GM23338 (cell line): Measurements from ENCODE around the gene TMEM163. TPM values are rescaled to one million over a fixed set of nuclear protein-coding genes. Genes with fewer than 3 reads are reported as not detected.

ENCODE experiments used
- ATAC-seq: fragments of 200-7000 bp; cut with Tn5 transposase; 3 replicates; pipeline ENCODE4 v1.9.1; 2020
- DNase-seq: peaks from one replicate; pipeline ENCODE4 v3.0.0-alpha.2; 2015; ENCODE audit warnings: low spot score
- H2AFZ ChIP-seq: fragments of 200-600 bp; sonication (generic); 2 replicates; pipeline ENCODE4 v1.8.0; 2016; ENCODE audit warnings: antibody characterized with exemption, mild to moderate bottlenecking, moderate library complexity
- H3F3A ChIP-seq: fragments of 200-600 bp; sonication (generic); replicated peaks from 2 replicates; pipeline ENCODE4 v1.8.0; 2017; ENCODE audit warnings: antibody characterized with exemption, mixed run types, low read depth
- H3K27ac ChIP-seq: fragments of 200-600 bp; sonication (generic); 2 replicates; pipeline ENCODE4 v1.6.1; 2016; ENCODE audit warnings: low read depth
- H3K27me3 ChIP-seq: fragments of 200-600 bp; sonication (generic); 2 replicates; pipeline ENCODE4 v1.8.0; 2016; ENCODE audit warnings: mild to moderate bottlenecking, mixed run types, moderate library complexity; ENCODE audit not compliant: insufficient read depth
- H3K36me3 ChIP-seq: fragments of 200-600 bp; sonication (generic); 2 replicates; pipeline ENCODE4 v1.8.0; 2016; ENCODE audit warnings: mild to moderate bottlenecking; ENCODE audit not compliant: insufficient read depth
- H3K4me1 ChIP-seq: fragments of 200-600 bp; sonication (generic); 2 replicates; pipeline ENCODE4 v1.8.0; 2016; ENCODE audit warnings: mild to moderate bottlenecking, moderate library complexity; ENCODE audit not compliant: insufficient read depth
- H3K4me2 ChIP-seq: fragments of 200-600 bp; sonication (generic); 2 replicates; pipeline ENCODE4 v1.7.1; 2017; ENCODE audit warnings: mixed run types
- H3K4me3 ChIP-seq: fragments of 200-600 bp; sonication (generic); 2 replicates; pipeline ENCODE4 v1.6.1; 2016; ENCODE audit warnings: mixed run types
- H3K79me2 ChIP-seq: fragments of 200-600 bp; sonication (generic); replicated peaks from 2 replicates; pipeline ENCODE4 v1.8.0; 2017; ENCODE audit warnings: mild to moderate bottlenecking; ENCODE audit not compliant: insufficient read depth
- H3K9me2 ChIP-seq: fragments of 200-600 bp; sonication (generic); 2 replicates; pipeline ENCODE4 v1.8.0; 2017; ENCODE audit not compliant: insufficient read depth
- H4K20me1 ChIP-seq: fragments of 200-600 bp; sonication (generic); replicated peaks from 2 replicates; pipeline ENCODE4 v1.8.0; 2017; ENCODE audit warnings: mild to moderate bottlenecking; ENCODE audit not compliant: insufficient read depth
- H3K27ac Mint-ChIP-seq: 2 replicates; pipeline ENCODE4 v1.8.0; 2020; ENCODE audit warnings: inconsistent platforms, mild to moderate bottlenecking, moderate library complexity, mixed read lengths
- H3K27me3 Mint-ChIP-seq: 3 replicates; pipeline ENCODE4 v1.8.0; 2022; ENCODE audit warnings: low read depth, mild to moderate bottlenecking, moderate library complexity, mixed read lengths, inconsistent platforms; ENCODE audit not compliant: insufficient read depth, poor library complexity
- H3K36me3 Mint-ChIP-seq: 3 replicates; pipeline ENCODE4 v1.8.0; 2021; ENCODE audit warnings: low read depth, mild to moderate bottlenecking, inconsistent platforms, moderate library complexity, mixed read lengths
- H3K4me1 Mint-ChIP-seq: 3 replicates; pipeline ENCODE4 v1.8.0; 2020; ENCODE audit warnings: mild to moderate bottlenecking, inconsistent platforms, mixed read lengths
- H3K4me3 Mint-ChIP-seq: 3 replicates; pipeline ENCODE4 v1.8.0; 2021; ENCODE audit warnings: moderate library complexity, mild to moderate bottlenecking, inconsistent platforms, mixed read lengths
- H3K9me3 Mint-ChIP-seq: 3 replicates; pipeline ENCODE4 v1.8.0; 2020; ENCODE audit warnings: moderate library complexity, mild to moderate bottlenecking, inconsistent platforms, mixed read lengths
- CREB1 ChIP-seq: fragments of 250-450 bp; sonication (Bioruptor Pico); IDR thresholded peaks from 2 replicates; pipeline ENCODE4 v1.5.0; 2020; ENCODE audit warnings: low read depth, mild to moderate bottlenecking, moderate library complexity
- EZH2 ChIP-seq: fragments of 200-600 bp; sonication (generic); IDR thresholded peaks from one replicate; pipeline ENCODE4 v1.8.0; 2017; ENCODE audit warnings: antibody characterized with exemption, mild to moderate bottlenecking, low read depth; ENCODE audit not compliant: unreplicated experiment
- EZH2phosphoT487 ChIP-seq: fragments of 200-600 bp; sonication (generic); IDR thresholded peaks from one replicate; pipeline ENCODE4 v1.8.1; 2018; ENCODE audit warnings: antibody characterized with exemption; ENCODE audit not compliant: unreplicated experiment
- JUNB ChIP-seq: IDR thresholded peaks from one replicate; pipeline ENCODE4 v1.6.1; 2016; ENCODE audit warnings: antibody characterized with exemption; ENCODE audit not compliant: unreplicated experiment
- NANOG ChIP-seq: IDR thresholded peaks from 2 replicates; pipeline ENCODE4 v1.6.1; 2016; ENCODE audit warnings: antibody characterized with exemption, borderline replicate concordance
- POLR2AphosphoS5 ChIP-seq: IDR thresholded peaks from 2 replicates; pipeline ENCODE4 v1.6.1; 2016; ENCODE audit warnings: antibody characterized with exemption, low read depth
- STAT1 ChIP-seq: IDR thresholded peaks from one replicate; pipeline ENCODE4 v1.6.1; 2016; ENCODE audit warnings: antibody characterized with exemption; ENCODE audit not compliant: unreplicated experiment
- ZNF114 ChIP-seq: fragments of 250-450 bp; sonication (Bioruptor Pico); IDR thresholded peaks from 2 replicates; pipeline ENCODE4 v1.5.0; 2020; ENCODE audit warnings: mild to moderate bottlenecking, moderate library complexity
- ZNF331 ChIP-seq: fragments of 250-450 bp; sonication (Bioruptor Pico); IDR thresholded peaks from 2 replicates; pipeline ENCODE4 v1.5.0; 2020; ENCODE audit warnings: low read depth, mild to moderate bottlenecking, moderate library complexity
- polyA plus RNA-seq: library from polyadenylated mRNA; unstranded; fragments of >200 nt; fragmentation: Nextera tagmentation; extraction: Ambion mirVana; gene quantifications from 2 replicates; pipeline ENCODE4 v1.2.1, GENCODE V29; 2016
- total RNA-seq: library from RNA; depleted of rRNA; stranded (reverse); fragments of >200 nt; shearing (Covaris generic); gene quantifications from 2 replicates; pipeline ENCODE4 v1.2.3, GENCODE V29; 2014
- TF ChIP-seq, protein P1 (sequence below): IDR thresholded peaks from one replicate; pipeline ENCODE4 v1.6.1; 2018; ENCODE audit warnings: antibody characterized with exemption; ENCODE audit not compliant: unreplicated experiment
- TF ChIP-seq, protein P2 (sequence below), 2 experiments: fragments of 200-600 bp in 1 of 2; sonication (generic) in 1 of 2; conservative IDR thresholded peaks; 2 replicates each; pipeline versions ENCODE4 v1.5.1 to v1.6.1; 2016 to 2017; ENCODE audit warnings: antibody characterized with exemption in 2 of 2, low read depth in 2 of 2, mild to moderate bottlenecking in 2 of 2, moderate library complexity in 1 of 2
- TF ChIP-seq, protein P3 (sequence below): fragments of 250-450 bp; sonication (Bioruptor Pico); IDR thresholded peaks from 2 replicates; pipeline ENCODE4 v1.5.0; 2020; ENCODE audit warnings: mild to moderate bottlenecking, moderate library complexity
- TF ChIP-seq, protein P4 (sequence below): IDR thresholded peaks from 2 replicates; pipeline ENCODE4 v1.6.1; 2016; ENCODE audit warnings: antibody characterized with exemption

TMEM163 gene
- total and polyA plus RNA-seq, 2 experiments from 2014 or later, result 1.1 to 1.8 TPM

DNA sequence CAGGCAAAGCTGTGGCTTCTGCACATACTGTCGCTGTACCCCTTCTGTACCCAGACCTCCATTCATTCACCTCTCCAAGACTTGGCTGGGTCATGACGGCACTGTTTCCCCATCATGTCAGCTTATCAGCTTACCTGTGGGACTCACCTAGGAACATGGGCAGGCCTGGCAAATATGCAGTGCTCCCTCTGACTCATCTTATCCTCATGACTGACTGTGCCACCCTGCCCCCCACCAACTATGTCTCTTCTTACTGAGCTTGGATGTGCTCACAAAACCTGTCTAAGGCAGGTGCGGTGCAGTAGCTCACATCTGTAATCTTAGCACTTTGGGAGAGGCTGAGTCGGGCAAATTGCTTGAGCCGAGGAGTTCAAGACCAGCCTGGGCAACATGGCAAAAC lies 312.5 kb downstream of the TMEM163 start:
- no peaks in the 10 kb centered on the region for H3K79me2 ChIP-seq
- no peaks in the 10 kb centered on the region for H3K9me2 ChIP-seq
- no peak overlapping the region for H3K27ac ChIP-seq
- TF ChIP-seq JUNB, result no peak
- TF ChIP-seq, protein P1, sequence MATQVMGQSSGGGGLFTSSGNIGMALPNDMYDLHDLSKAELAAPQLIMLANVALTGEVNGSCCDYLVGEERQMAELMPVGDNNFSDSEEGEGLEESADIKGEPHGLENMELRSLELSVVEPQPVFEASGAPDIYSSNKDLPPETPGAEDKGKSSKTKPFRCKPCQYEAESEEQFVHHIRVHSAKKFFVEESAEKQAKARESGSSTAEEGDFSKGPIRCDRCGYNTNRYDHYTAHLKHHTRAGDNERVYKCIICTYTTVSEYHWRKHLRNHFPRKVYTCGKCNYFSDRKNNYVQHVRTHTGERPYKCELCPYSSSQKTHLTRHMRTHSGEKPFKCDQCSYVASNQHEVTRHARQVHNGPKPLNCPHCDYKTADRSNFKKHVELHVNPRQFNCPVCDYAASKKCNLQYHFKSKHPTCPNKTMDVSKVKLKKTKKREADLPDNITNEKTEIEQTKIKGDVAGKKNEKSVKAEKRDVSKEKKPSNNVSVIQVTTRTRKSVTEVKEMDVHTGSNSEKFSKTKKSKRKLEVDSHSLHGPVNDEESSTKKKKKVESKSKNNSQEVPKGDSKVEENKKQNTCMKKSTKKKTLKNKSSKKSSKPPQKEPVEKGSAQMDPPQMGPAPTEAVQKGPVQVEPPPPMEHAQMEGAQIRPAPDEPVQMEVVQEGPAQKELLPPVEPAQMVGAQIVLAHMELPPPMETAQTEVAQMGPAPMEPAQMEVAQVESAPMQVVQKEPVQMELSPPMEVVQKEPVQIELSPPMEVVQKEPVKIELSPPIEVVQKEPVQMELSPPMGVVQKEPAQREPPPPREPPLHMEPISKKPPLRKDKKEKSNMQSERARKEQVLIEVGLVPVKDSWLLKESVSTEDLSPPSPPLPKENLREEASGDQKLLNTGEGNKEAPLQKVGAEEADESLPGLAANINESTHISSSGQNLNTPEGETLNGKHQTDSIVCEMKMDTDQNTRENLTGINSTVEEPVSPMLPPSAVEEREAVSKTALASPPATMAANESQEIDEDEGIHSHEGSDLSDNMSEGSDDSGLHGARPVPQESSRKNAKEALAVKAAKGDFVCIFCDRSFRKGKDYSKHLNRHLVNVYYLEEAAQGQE, result no peak
- no peak for TF ChIP-seq EZH2phosphoT487
- TF ChIP-seq, protein P2, sequence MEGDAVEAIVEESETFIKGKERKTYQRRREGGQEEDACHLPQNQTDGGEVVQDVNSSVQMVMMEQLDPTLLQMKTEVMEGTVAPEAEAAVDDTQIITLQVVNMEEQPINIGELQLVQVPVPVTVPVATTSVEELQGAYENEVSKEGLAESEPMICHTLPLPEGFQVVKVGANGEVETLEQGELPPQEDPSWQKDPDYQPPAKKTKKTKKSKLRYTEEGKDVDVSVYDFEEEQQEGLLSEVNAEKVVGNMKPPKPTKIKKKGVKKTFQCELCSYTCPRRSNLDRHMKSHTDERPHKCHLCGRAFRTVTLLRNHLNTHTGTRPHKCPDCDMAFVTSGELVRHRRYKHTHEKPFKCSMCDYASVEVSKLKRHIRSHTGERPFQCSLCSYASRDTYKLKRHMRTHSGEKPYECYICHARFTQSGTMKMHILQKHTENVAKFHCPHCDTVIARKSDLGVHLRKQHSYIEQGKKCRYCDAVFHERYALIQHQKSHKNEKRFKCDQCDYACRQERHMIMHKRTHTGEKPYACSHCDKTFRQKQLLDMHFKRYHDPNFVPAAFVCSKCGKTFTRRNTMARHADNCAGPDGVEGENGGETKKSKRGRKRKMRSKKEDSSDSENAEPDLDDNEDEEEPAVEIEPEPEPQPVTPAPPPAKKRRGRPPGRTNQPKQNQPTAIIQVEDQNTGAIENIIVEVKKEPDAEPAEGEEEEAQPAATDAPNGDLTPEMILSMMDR (conservative IDR thresholded peaks at IDR 0.05; ENCODE audit: low read depth in 2 of 2), result no peak
- TF ChIP-seq NANOG, result no peak
- no peak for TF ChIP-seq ZNF331 (CRISPR knock-in tag)
- TF ChIP-seq STAT1, result no peak
- TF ChIP-seq, protein P3, sequence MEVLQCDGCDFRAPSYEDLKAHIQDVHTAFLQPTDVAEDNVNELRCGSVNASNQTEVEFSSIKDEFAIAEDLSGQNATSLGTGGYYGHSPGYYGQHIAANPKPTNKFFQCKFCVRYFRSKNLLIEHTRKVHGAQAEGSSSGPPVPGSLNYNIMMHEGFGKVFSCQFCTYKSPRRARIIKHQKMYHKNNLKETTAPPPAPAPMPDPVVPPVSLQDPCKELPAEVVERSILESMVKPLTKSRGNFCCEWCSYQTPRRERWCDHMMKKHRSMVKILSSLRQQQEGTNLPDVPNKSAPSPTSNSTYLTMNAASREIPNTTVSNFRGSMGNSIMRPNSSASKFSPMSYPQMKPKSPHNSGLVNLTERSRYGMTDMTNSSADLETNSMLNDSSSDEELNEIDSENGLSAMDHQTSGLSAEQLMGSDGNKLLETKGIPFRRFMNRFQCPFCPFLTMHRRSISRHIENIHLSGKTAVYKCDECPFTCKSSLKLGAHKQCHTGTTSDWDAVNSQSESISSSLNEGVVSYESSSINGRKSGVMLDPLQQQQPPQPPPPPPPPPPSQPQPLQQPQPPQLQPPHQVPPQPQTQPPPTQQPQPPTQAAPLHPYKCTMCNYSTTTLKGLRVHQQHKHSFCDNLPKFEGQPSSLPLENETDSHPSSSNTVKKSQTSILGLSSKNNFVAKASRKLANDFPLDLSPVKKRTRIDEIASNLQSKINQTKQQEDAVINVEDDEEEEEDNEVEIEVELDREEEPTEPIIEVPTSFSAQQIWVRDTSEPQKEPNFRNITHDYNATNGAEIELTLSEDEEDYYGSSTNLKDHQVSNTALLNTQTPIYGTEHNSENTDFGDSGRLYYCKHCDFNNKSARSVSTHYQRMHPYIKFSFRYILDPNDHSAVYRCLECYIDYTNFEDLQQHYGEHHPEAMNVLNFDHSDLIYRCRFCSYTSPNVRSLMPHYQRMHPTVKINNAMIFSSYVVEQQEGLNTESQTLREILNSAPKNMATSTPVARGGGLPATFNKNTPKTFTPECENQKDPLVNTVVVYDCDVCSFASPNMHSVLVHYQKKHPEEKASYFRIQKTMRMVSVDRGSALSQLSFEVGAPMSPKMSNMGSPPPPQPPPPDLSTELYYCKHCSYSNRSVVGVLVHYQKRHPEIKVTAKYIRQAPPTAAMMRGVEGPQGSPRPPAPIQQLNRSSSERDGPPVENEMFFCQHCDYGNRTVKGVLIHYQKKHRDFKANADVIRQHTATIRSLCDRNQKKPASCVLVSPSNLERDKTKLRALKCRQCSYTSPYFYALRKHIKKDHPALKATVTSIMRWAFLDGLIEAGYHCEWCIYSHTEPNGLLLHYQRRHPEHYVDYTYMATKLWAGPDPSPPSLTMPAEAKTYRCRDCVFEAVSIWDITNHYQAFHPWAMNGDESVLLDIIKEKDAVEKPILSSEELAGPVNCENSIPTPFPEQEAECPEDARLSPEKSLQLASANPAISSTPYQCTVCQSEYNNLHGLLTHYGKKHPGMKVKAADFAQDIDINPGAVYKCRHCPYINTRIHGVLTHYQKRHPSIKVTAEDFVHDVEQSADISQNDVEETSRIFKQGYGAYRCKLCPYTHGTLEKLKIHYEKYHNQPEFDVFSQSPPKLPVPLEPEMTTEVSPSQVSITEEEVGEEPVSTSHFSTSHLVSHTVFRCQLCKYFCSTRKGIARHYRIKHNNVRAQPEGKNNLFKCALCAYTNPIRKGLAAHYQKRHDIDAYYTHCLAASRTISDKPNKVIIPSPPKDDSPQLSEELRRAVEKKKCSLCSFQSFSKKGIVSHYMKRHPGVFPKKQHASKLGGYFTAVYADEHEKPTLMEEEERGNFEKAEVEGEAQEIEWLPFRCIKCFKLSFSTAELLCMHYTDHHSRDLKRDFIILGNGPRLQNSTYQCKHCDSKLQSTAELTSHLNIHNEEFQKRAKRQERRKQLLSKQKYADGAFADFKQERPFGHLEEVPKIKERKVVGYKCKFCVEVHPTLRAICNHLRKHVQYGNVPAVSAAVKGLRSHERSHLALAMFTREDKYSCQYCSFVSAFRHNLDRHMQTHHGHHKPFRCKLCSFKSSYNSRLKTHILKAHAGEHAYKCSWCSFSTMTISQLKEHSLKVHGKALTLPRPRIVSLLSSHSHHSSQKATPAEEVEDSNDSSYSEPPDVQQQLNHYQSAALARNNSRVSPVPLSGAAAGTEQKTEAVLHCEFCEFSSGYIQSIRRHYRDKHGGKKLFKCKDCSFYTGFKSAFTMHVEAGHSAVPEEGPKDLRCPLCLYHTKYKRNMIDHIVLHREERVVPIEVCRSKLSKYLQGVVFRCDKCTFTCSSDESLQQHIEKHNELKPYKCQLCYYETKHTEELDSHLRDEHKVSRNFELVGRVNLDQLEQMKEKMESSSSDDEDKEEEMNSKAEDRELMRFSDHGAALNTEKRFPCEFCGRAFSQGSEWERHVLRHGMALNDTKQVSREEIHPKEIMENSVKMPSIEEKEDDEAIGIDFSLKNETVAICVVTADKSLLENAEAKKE (CRISPR knock-in tag), result no peak
- no peak for TF ChIP-seq ZNF114
- TF ChIP-seq, protein P4, sequence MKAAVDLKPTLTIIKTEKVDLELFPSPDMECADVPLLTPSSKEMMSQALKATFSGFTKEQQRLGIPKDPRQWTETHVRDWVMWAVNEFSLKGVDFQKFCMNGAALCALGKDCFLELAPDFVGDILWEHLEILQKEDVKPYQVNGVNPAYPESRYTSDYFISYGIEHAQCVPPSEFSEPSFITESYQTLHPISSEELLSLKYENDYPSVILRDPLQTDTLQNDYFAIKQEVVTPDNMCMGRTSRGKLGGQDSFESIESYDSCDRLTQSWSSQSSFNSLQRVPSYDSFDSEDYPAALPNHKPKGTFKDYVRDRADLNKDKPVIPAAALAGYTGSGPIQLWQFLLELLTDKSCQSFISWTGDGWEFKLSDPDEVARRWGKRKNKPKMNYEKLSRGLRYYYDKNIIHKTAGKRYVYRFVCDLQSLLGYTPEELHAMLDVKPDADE, result no peak
- TF ChIP-seq CREB1, result no peak
- TF ChIP-seq EZH2, result no peak
- no peak for TF ChIP-seq POLR2AphosphoS5
- H3K4me3 Mint-ChIP-seq, result no peak overlapping the region
- no peak overlapping the region for H3K4me2 ChIP-seq
- no peaks in the 10 kb centered on the region for H3K27me3 Mint-ChIP-seq
- no peaks in the 10 kb centered on the region for H3K36me3 Mint-ChIP-seq
- H3K4me1 Mint-ChIP-seq, result peaks cover 3% of the 10 kb centered on the region; the same call in 2 of the 3 replicates
- no peaks in the 10 kb centered on the region for H3F3A ChIP-seq
- no peak overlapping the region for H3K4me3 ChIP-seq
- no peak for DNase-seq
- no peaks in the 10 kb centered on the region for H3K36me3 ChIP-seq
- H3K27me3 ChIP-seq, result no peaks in the 10 kb centered on the region
- no peak overlapping the region for H3K27ac Mint-ChIP-seq
- H2AFZ ChIP-seq, result no peak overlapping the region
- no peak for ATAC-seq
- 0 out of 2 replicates have a peak, but pooled peaks cover 2% of the 10 kb centered on the region for H4K20me1 ChIP-seq
- H3K9me3 Mint-ChIP-seq, result no peaks in the 10 kb centered on the region
- peaks cover 1% of the 10 kb centered on the region; the same call in 1 of the 2 replicates for H3K4me1 ChIP-seq
